Activated naive CD8-positive, alpha-beta T cell (primary cell): ENCODE measurements around the gene UBR4.

Source experiments
- H3K27ac Mint-ChIP-seq: one replicate; pipeline ENCODE4 v1.8.0; 2021; ENCODE audit warnings: mixed read lengths
- H3K27me3 Mint-ChIP-seq: one replicate; pipeline ENCODE4 v1.8.0; 2021; ENCODE audit warnings: mixed read lengths
- H3K36me3 Mint-ChIP-seq: one replicate; pipeline ENCODE4 v1.8.0; 2021; ENCODE audit warnings: mixed read lengths
- H3K4me1 Mint-ChIP-seq: one replicate; pipeline ENCODE4 v1.8.0; 2021; ENCODE audit warnings: low read depth, mixed read lengths
- H3K4me3 Mint-ChIP-seq: one replicate; pipeline ENCODE4 v1.8.0; 2021; ENCODE audit warnings: mild to moderate bottlenecking, mixed read lengths
- H3K9me3 Mint-ChIP-seq: one replicate; pipeline ENCODE4 v1.8.0; 2021; ENCODE audit warnings: low read depth, mixed read lengths

Gene UBR4

DNA sequence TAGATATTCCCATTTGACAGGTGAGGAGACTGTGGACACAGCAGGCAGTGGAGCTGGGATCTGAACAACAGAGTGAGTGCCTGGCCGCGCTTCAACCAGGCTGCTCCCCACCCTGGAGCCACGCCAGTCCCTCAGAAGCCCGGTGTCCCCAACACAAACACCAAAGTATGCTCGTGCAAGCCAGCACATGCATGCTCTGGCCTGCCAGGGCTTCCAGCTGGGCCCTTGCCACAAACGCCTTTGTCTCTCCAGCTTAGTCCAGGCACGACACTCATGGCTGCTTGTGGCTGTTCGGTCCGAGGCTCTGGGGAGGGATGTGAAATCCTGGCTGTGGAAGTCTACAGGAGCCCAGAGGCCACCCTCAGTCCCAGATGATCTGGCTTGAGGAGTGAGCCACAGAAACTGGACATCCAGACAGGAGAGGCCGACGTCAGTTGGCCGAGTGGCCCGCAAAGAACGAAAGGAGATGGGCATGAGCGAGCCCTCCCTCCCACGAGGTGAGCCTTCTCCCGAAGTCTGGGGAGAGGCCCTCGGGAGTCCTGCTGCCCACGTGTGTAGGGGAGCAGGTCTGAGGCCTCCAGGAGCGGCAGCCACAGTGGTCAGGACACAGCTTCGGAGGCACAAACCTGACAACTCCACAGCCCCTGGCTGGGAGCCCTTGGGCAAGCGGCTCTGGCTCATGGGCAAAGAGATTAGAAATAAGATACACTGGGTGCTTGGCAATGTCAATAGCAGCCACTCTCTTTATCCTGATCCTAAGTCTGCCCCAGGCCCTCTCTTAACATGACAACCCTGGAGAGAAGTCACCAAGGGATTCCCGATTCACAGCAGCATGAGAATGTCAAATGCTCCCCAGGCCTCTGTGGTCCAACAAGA is 136.5 kb downstream of the UBR4 start:
- peaks cover 17% of the 10 kb centered on the region for H3K36me3 Mint-ChIP-seq
- peaks cover 37% of the 10 kb centered on the region for H3K4me1 Mint-ChIP-seq
- H3K27me3 Mint-ChIP-seq: no peaks in the 10 kb centered on the region
- H3K27ac Mint-ChIP-seq: no peak overlapping the region
- no peaks in the 10 kb centered on the region for H3K9me3 Mint-ChIP-seq
- peak overlapping the region; percentile 79 for H3K4me3 Mint-ChIP-seq

DNA sequence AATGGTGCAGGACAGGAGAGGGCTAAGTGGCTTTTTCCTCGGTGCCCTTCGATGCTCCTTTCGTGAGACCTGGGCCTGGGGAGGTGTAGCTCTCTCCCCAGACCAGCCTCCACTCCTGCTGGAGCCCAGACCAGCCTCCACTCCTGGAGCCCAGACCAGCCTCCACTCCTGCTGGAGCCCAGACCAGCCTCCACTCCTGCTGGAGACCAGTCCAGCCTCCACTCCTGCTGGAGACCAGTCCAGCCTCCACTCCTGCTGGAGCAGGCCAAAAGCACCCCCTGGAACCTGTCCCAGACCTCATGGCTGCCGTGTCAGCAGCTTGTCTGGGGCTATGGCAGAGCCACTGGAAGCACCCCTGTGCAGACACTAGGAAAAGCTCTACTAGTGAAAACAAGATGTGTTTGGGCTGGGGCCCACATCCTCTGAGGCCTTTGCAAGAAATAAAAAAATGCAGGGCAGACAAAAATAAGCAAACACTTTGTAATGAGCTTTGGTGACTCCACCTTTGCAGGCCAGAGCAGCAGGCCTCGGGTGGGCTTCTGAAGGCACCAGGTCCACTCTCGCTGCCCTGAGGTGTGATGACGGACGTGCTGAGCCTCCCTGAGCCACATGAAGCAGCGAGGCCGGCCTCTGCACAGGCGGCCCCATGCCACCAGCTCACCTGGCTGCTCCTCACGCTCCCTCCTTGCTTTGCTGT is 137.6 kb downstream of the UBR4 start:
- H3K4me1 Mint-ChIP-seq: peaks cover 40% of the 10 kb centered on the region
- H3K27ac Mint-ChIP-seq: no peak overlapping the region
- no peaks in the 10 kb centered on the region for H3K9me3 Mint-ChIP-seq
- no peak overlapping the region for H3K4me3 Mint-ChIP-seq
- H3K36me3 Mint-ChIP-seq: peaks cover 14% of the 10 kb centered on the region
- H3K27me3 Mint-ChIP-seq: no peaks in the 10 kb centered on the region

DNA sequence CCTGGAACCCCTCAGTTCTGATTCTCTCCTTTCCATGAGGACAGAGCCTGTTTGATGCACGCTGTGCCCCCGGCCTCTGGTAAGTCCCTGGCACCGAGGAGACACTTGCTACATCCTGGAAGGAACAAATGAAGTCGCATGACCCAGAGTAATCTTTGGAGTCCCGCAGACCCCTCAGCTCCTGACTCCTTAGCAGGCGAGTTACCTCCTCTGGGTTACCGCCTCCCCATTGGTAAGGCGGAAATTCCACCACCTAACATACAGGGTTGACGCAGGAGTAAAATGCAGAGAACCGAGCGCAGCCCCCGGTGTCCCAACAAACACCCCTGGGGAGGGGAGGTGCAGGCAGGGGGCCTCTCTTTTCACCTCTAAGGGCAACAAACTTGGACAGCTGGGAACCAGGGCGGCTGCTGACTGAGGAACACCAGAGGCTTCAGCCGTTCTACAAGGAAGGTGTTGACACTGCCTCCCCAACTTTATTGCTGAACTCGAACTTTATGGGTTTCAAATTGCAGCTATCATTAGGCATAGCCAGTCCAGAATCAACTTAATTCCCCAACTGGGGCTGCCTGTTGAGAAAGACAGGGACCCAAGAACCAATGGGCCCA is 138.3 kb downstream of the UBR4 start:
- Mint-ChIP-seq H3K27me3 (no peaks in the 10 kb centered on the region), H3K4me1 (peaks cover 40% of the 10 kb centered on the region), H3K9me3 (no peaks in the 10 kb centered on the region), H3K36me3 (peaks cover 14% of the 10 kb centered on the region), H3K27ac (peak overlapping the region; percentile 41), H3K4me3 (no peak overlapping the region)

DNA sequence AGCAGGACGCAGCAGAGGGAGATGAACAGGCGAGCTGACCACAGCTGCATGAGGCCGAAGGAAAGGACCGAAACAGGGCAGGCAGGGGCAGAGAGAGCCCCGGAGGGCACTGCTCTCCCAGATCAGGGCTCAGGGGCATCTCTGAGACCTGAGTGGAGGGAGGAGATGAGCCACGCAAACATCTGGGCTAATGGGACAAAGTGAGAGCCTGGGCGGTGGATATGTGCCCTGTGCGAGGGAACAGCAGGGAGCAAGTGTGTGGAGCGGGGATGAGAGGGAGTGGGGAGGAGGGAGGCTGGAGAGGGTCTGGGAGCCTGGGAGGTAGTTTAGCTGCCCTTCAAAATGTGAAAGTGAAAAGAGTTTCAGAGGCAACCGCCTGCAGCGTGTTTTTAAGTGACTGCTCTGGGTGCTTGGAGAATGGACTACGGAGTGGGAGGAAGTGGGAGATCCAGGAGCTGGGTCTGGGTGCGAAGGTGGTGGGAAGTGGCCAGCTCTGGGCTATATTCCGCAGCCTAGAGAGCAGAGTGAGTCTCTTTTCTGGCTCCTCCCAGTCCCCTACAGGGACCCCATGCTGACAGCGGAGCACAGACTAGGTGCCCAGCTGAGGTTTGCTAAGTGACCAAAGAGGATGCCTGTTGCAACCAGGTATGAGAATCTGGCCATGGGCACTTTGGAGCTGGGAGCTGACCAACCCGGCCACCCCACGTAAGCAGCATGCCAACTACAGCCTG is 139.0 kb downstream of the UBR4 start:
- Mint-ChIP-seq H3K4me3 (no peak overlapping the region), H3K36me3 (peaks cover 10% of the 10 kb centered on the region), H3K9me3 (no peaks in the 10 kb centered on the region), H3K4me1 (peaks cover 38% of the 10 kb centered on the region), H3K27me3 (no peaks in the 10 kb centered on the region), H3K27ac (no peak overlapping the region)

DNA sequence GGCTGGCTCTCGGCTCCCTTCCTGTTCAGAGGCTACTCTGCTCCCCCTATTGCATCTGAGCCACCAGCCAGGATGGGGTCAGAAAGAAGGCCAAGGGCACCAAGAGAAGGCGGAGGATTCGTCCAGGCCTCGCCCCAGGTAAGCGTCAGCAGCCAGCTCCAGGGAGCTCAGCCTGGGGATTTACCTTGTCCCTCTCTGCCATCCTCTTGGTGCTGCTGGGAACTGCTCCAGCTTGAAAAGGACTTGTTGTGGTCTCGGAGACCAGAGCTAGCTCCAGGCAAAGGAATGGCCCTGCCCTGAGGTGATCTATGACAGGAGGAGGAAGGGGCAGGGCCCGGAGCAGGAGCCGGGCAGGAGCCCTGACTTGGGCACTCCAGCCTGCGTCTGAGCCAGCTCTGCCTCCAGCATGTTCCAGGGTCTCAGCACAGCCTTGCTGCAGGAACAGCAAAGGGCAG is 139.8 kb downstream of the UBR4 start:
- Mint-ChIP-seq H3K9me3 (no peaks in the 10 kb centered on the region), H3K4me1 (peaks cover 30% of the 10 kb centered on the region), H3K27ac (no peak overlapping the region), H3K36me3 (peaks cover 6% of the 10 kb centered on the region), H3K27me3 (no peaks in the 10 kb centered on the region), H3K4me3 (no peak overlapping the region)

DNA sequence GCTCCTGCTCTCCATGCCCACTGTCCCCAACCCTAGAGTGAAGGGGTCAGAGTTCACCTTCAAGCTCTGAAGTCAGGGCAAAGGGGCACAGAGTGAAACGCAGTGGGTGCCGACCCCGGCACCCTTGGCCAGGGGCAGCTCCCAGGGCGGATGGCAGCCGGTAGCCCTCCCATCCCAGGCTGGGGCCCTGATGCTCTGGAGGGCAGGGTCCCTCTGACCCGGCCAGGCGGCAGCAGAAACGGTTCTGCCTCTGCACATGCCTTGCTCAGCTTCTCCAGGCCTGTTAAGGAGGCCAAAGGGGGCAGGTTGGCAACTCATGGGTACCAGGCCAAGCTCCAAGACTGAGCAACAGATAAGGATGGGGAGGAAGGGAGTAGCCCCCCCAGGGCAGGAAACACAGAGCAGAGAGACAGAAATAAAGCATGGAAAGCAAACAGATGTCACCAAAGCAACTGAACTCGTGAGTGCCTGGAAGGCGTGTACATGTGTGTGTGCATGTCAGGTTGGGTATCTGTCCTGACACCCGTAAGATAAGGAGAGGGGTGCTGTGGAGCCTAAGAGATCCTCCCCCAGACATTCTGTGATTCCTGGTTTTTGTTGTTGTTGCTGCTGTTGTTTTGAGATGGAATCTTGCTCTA is 141.3 kb downstream of the UBR4 start:
- H3K4me3 Mint-ChIP-seq: no peak overlapping the region

DNA sequence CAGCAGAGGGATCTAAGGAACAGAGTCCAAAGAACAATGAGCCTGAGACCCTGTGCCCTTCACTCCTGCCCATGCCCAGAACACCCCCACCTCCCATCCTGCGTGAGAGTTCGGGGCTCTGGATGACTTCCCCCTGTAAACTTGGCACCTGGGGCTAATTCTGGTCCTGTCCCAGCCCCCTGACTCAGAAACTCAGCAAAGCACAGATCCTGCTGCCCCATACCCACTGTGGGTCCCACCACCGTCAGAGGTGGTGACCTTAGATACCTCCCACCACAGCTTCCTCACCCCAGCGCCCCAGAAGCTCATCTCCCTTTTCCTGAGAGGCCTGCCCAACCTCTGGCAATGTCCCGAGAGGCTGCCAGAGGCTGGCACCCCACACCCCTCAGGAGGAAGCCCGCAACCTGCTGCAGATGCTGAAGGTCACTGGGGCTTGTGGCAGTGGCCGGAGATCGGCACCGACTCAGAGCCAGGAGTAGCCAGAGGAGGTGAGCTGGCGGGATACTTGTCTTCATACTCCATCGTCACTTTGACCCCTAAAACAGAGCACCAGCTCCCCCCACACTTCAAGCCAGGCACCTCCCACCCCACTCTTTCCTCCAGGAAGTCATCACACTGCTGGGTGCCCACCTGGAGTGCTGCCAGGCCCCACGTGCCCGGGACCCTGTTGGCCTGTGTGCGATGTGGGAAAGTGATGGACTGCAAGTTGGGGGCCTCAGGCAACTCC is 142.0 kb downstream of the UBR4 start:
- peaks cover 10% of the 10 kb centered on the region for H3K4me1 Mint-ChIP-seq
- H3K27ac Mint-ChIP-seq: no peak overlapping the region
- H3K36me3 Mint-ChIP-seq: peaks cover 2% of the 10 kb centered on the region
- no peak overlapping the region for H3K4me3 Mint-ChIP-seq
- no peaks in the 10 kb centered on the region for H3K27me3 Mint-ChIP-seq
- H3K9me3 Mint-ChIP-seq: no peaks in the 10 kb centered on the region

More for the DNA sequence above, 141.3 kb downstream of the UBR4 start:
- Mint-ChIP-seq H3K27me3 (no peaks in the 10 kb centered on the region), H3K36me3 (peaks cover 2% of the 10 kb centered on the region), H3K27ac (no peak overlapping the region), H3K4me1 (peaks cover 15% of the 10 kb centered on the region), H3K9me3 (no peaks in the 10 kb centered on the region)

DNA sequence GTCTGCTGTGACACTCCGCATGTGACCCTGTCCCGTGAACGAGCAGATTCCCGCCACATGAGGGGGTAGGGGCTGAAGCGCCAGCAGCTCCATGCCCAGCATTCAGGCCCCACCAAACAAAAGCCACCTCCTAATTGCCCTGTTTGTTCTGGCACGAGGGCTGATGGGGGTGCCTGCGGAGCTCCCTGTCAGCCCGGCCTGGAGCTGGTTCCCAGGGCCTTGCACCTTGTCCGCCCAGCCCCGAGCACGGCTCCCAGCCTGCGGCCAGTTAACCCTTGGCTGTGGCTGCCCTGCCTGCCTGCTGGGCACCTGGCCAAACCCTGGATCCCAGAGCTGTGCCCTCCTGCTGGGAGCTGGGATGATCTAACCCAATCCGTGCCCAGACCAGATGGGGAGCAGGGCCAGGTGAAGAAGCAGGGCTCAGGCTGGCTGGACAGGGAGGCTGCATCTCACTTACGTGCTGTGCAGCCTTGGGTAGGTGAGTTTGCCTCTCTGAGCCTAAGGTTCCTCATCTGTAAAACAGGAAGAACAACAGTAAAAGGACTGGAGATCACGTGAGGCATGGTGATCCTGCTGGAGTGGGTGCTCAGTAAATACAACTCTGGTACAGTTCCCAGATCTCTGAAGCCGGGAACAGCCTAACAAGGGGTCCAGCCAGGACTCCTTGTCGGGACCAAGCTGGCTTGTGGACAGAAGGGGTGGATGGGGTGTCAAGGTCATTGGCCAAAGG is 142.7 kb downstream of the UBR4 start:
- Mint-ChIP-seq H3K4me3 (no peak overlapping the region), H3K27me3 (no peaks in the 10 kb centered on the region), H3K36me3 (no peaks in the 10 kb centered on the region), H3K4me1 (peaks cover 3% of the 10 kb centered on the region), H3K27ac (no peak overlapping the region), H3K9me3 (no peaks in the 10 kb centered on the region)

DNA sequence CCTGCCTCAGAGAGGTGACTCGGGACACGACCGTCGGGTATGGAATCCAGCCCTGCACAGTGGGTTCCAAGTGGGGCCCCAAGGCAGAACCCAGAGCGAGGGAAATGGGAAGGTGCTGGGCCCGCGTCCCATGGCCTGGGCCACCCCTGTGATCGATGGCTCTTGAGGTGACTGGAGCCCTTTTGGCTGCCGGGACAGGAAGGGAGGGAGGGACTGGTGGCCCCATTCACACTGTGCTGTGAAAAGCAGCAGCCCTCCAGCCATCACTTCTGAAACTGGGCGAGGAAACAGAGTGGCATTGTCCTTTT is 143.2 kb downstream of the UBR4 start:
- peaks cover 3% of the 10 kb centered on the region for H3K4me1 Mint-ChIP-seq
- no peaks in the 10 kb centered on the region for H3K27me3 Mint-ChIP-seq
- H3K9me3 Mint-ChIP-seq: no peaks in the 10 kb centered on the region
- no peak overlapping the region for H3K4me3 Mint-ChIP-seq
- H3K27ac Mint-ChIP-seq: no peak overlapping the region
- no peaks in the 10 kb centered on the region for H3K36me3 Mint-ChIP-seq

DNA sequence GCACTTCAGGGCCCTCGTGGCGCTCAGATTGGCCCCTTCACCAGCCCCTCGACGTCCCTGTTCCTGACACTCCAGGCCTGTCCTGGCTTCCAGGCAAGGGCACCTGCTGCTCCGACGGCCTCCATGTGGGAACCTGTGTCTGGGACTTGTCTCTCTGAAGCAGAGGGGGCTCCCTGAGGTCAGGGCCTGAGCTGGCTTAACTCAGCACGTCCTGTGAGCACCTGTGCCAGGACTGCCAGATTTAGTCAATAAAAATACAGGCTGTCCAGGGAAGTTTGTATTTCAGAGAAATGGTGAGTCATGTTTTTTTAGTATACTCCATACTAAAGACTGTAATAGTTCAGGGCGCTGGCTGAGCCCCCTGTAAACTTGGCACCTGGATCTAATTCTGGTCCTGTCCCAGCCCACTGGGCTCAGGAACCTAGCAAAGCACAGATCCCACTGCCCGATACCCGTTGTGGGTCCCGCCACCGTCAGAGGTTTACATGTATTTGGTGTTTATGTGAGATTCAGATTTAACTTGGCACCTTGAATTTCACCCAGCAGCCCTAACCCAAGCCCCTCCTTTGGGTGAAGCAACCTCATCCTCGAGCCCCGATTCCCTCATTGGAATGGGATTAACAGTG is 143.7 kb downstream of the UBR4 start:
- Mint-ChIP-seq H3K4me1 (peaks cover 4% of the 10 kb centered on the region), H3K4me3 (no peak overlapping the region), H3K36me3 (no peaks in the 10 kb centered on the region), H3K27ac (no peak overlapping the region), H3K9me3 (no peaks in the 10 kb centered on the region), H3K27me3 (no peaks in the 10 kb centered on the region)

DNA sequence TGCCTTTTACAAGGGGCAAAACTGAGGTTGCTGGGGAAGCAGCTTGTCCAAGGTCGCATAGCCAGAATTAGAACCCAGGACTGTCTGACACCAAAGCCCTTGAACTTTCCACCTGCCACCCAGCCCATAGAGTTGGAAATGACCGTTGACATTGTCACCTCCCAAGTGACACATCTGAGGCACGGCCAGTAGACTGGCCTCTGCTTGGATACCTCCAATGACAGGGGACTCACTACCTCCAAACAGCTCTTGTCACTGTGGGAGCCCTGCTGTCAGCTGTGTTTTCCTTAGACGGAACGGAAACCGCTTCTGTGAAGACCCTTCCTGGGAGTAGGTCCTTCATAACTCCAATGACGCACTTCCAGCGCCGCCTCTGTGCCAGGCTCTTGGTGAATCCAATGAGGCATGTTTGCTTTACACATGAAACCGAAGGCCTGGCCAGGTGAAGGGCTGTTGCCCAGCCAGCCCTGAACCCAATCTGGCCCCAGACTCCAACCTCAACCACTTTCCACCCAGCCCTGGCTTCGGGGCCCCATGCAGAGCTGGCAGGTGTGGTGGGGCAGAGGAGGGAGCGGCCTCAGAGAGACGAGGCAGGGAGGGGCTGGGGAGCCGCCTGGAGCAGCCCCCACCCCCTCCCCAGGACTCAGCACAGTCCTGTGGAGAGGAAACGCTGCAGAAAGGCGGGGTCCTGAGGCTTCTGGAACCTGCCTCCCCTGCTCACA is 144.4 kb downstream of the UBR4 start:
- H3K36me3 Mint-ChIP-seq: no peaks in the 10 kb centered on the region
- peaks cover 5% of the 10 kb centered on the region for H3K4me1 Mint-ChIP-seq
- H3K9me3 Mint-ChIP-seq: no peaks in the 10 kb centered on the region
- no peak overlapping the region for H3K27ac Mint-ChIP-seq
- H3K4me3 Mint-ChIP-seq: no peak overlapping the region
- H3K27me3 Mint-ChIP-seq: no peaks in the 10 kb centered on the region

DNA sequence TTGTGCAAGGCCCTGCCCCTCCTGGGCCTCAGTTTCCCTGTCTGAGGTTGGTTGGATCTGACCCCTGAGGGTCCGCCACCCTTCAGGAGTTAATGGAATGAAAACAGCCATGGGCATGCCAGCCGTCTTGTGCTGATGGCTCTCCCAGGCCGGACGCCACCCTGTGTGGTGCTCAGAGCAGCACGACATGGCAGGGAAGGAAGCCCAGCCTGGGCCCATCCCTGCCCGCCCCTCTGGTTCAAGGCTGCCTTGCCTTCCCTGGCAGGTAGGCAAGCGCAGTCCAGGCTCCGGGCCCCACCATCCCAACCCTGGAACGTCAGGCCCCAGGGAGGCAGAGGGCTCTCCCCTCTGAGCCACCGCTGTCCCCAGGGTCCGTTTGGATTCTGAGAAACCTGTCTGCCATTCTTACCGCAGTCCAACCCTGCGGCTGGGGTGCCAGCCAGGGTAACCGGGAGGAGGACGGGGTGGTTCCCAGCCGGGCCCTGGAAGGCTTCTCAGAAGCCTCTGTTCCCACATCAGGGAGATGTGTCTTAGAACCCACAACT is 145.1 kb downstream of the UBR4 start:
- peaks cover 5% of the 10 kb centered on the region for H3K4me1 Mint-ChIP-seq
- H3K9me3 Mint-ChIP-seq: no peaks in the 10 kb centered on the region
- no peaks in the 10 kb centered on the region for H3K36me3 Mint-ChIP-seq
- H3K4me3 Mint-ChIP-seq: no peak overlapping the region
- H3K27me3 Mint-ChIP-seq: no peaks in the 10 kb centered on the region
- H3K27ac Mint-ChIP-seq: no peak overlapping the region
